Endothelial cell of umbilical vein (primary cell): ENCODE measurements around the gene ELOVL2.

Source experiments
- POLR2A ChIP-seq: IDR thresholded peaks from 2 replicates; pipeline ENCODE4 v1.6.1; 2012; ENCODE audit warnings: low read depth, mild to moderate bottlenecking, control low read depth, low read length
- TF ChIP-seq, protein P1 (sequence below), 2 donors: IDR thresholded peaks; 1 replicate in 1 of 2; 2 replicates in 1 of 2; pipeline ENCODE4 v1.5.1; 2011; ENCODE audit warnings: low read length in 2 of 2, mild to moderate bottlenecking in 2 of 2, moderate library complexity in 2 of 2, control low read depth in 1 of 2, inconsistent platforms in 1 of 2, low read depth in 1 of 2; ENCODE audit not compliant: insufficient read depth in 1 of 2; ENCODE audit errors: extremely low read depth in 1 of 2
- TF ChIP-seq, protein P2 (sequence below): IDR thresholded peaks from 2 replicates; pipeline ENCODE4 v1.6.1; 2011; ENCODE audit not compliant: insufficient read depth, insufficient read length

DNA sequence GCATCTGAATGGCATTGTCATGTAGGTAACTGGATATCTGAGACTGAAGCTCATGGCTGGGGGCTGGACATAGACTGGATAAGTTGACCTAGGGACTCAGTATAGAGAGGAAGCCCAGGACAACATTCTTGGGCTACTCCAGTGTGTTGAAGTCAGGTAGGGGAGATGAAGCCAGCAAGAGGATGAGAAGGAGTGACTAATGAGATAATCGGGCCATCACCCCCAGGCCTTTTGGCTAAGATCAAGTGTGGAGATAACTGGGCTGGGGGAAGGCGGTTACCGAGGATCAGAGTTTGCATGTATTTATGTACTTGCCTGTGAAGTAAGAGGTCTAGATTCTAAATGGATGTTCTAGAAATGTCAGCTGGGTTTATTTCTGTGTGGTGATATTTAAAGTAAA is 73.4 kb downstream of the ELOVL2 start:
- TF ChIP-seq, protein P1, sequence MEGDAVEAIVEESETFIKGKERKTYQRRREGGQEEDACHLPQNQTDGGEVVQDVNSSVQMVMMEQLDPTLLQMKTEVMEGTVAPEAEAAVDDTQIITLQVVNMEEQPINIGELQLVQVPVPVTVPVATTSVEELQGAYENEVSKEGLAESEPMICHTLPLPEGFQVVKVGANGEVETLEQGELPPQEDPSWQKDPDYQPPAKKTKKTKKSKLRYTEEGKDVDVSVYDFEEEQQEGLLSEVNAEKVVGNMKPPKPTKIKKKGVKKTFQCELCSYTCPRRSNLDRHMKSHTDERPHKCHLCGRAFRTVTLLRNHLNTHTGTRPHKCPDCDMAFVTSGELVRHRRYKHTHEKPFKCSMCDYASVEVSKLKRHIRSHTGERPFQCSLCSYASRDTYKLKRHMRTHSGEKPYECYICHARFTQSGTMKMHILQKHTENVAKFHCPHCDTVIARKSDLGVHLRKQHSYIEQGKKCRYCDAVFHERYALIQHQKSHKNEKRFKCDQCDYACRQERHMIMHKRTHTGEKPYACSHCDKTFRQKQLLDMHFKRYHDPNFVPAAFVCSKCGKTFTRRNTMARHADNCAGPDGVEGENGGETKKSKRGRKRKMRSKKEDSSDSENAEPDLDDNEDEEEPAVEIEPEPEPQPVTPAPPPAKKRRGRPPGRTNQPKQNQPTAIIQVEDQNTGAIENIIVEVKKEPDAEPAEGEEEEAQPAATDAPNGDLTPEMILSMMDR (IDR thresholded peaks at IDR 0.05; ENCODE audit: extremely low read depth in 1 of 2, insufficient read depth in 1 of 2, low read depth in 1 of 2, low read length in 2 of 2): no peak
- TF ChIP-seq, protein P2, sequence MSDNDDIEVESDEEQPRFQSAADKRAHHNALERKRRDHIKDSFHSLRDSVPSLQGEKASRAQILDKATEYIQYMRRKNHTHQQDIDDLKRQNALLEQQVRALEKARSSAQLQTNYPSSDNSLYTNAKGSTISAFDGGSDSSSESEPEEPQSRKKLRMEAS: no peak
- TF ChIP-seq POLR2A: no peak
